Esophagus squamous epithelium (tissue), 5 donors: Measurements from ENCODE around the gene PHF19. TPM values are rescaled to one million over a fixed set of nuclear protein-coding genes. Genes with fewer than 3 reads are reported as not detected.

Experiments
- DNase-seq: peaks from one replicate; lab custom pipeline; 2025; lab: John Stamatoyannopoulos, UW
- H3K27ac ChIP-seq, 4 donors: fragments of 200-600 bp; sonication (generic); one replicate each; pipeline ENCODE4 v1.5.1; 2016 to 2019; ENCODE audit warnings: mild to moderate bottlenecking in 1 of 4
- H3K27me3 ChIP-seq, 4 donors: fragments of 200-600 bp; sonication (generic); 1 replicate in 3 of 4; 2 replicates in 1 of 4; pipeline versions ENCODE4 v1.5.1 to v1.6.0; 2017 to 2021; ENCODE audit warnings: antibody characterized with exemption in 1 of 4
- H3K36me3 ChIP-seq, 3 donors: fragments of 200-600 bp; sonication (generic); one replicate each; pipeline ENCODE4 v1.5.1; 2016 to 2019
- H3K4me1 ChIP-seq, 3 donors: fragments of 200-600 bp; sonication (generic); one replicate each; pipeline ENCODE4 v1.5.1; 2017 to 2019
- H3K4me3 ChIP-seq, 4 donors: fragments of 200-600 bp; sonication (generic); 1 replicate in 3 of 4; 2 replicates in 1 of 4; pipeline ENCODE4 v1.5.1; 2016 to 2019; ENCODE audit warnings: mild to moderate bottlenecking in 2 of 4, moderate library complexity in 1 of 4
- H3K9me3 ChIP-seq, 3 donors: fragments of 200-600 bp; sonication (generic); one replicate each; pipeline ENCODE4 v1.5.1; 2016 to 2019
- CTCF ChIP-seq, 6 experiments: fragments of 450-650 bp in 4 of 6; fragments of 200-600 bp in 2 of 6; sonication (generic) in 2 of 6; IDR thresholded peaks; one replicate each; pipeline ENCODE4 v1.5.1; 2016 to 2019; ENCODE audit warnings: antibody characterized with exemption in 6 of 6, mild to moderate bottlenecking in 4 of 6, moderate library complexity in 4 of 6
- POLR2A ChIP-seq, 4 donors: fragments of 450-650 bp; IDR thresholded peaks; one replicate each; pipeline ENCODE4 v1.6.1; 2017; ENCODE audit warnings: antibody characterized with exemption in 4 of 4, mild to moderate bottlenecking in 4 of 4, moderate library complexity in 3 of 4
- WGBS, 2 donors: methylation state at CpG; one replicate each; pipeline ENCODE4 v1.1.5; 2018; 5-methylcytosine and 5-hydroxymethylcytosine counted together
- intact Hi-C: fragments of 100-400 bp; cut with DNase I; formaldehyde crosslinking; loops from one replicate; pipeline ENCODE4 v1.15.0; 2022
- total RNA-seq, 4 donors: library from RNA; depleted of rRNA; stranded (reverse); fragments of >200 nt; gene quantifications; one replicate each; pipeline ENCODE4 v1.1.0, GENCODE V29; 2016
- donor health status: DM: yes; HTN: yes; CAD: no.

The PHF19 gene
- total RNA-seq, 4 donors from 2014 or later = 12.8 to 40.0 (median 30.9) TPM

DNA sequence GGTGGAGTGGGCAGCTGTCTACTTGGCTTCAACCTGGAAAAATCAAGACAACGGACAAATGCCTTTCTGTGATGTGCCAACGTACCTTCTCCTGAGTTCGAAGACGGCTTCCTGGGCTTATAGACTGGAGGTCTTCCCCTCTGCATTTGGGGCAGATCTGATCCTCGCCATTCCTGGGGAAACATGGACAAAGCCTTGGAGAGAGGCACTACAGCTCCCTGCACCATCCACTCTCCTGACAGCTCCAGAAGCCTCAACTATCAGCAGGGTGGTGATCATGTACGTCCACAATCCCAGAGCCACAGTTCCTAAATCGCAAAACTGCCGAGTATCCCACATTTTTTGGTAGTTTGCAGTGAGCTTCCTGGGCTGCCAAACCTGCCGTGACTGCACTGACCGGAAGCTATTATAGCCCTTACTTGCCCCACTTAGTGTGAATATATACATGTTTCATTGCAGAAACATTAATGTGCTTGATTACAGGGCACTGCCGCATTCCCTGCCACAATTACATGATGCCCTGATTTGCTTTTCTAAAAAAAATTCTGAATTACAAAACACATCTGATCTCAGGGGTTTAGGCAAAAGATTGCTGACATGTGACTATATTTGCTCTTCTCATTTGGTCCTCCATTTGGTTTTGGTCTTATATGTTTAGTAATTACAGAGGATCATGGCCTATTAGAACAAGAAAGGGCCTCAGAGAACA, 46.8 kb upstream of the PHF19 start:
- intact Hi-C loops = no loop called here
- Histone ChIP-seq H3K27ac (peak overlapping the region; percentile 25 to 97 (median 89)), H3K4me3 (peak overlapping the region in 1 of 4 donors; percentile 46), H3K27me3 (no peaks in the 10 kb centered on the region), H3K36me3 (no peaks in the 10 kb centered on the region), H3K4me1 (peaks cover 0 to 63% (median 37%) of the 10 kb centered on the region in 3 donors), H3K9me3 (no peaks in the 10 kb centered on the region)
- no peak for DNase-seq
- 78 to 85% methylated on average over 7 to 10 of the region's 11 CpGs for WGBS, 2 donors
- TF ChIP-seq POLR2A (IDR thresholded peaks at IDR 0.05) (no peak), CTCF (IDR thresholded peaks at IDR 0.05) (no peak)

DNA sequence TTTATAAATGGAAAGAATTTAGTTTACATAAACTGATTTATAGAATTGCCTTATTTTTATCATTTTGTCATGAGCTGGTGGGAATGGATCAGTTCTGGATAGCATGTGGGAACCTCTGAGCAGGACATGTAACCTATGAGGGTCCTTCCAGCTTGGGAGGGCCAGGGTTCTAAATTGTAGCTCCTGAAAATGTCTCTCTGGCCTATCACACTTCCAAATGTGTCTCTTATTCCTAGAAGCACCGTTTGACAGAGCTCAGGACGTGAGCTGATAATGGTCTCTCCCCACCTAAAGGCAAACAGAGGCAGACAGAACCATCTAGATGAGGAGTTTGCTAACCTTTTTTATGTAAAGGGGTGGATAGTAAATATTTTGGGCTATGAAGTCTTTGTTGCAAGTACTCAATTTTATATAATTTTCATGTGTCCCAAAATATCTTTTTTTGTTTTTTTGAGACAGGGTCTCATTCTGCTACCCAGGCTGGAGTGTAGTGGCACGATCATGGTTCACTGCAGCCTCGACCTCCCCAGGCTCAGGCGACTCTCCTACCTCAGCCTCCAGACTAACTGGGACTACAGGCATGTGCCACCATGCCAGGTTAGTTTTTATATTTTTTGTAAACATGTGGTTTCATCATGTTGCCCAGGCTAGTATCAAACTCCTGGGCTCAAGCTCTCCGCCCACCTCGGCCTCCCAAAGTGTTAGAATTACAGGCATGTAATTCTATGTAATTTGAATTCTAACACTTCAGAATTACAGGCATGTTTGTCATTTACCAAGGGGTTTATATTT, 45.6 kb upstream of the PHF19 start:
- no peaks in the 10 kb centered on the region for H3K36me3 ChIP-seq
- TF ChIP-seq CTCF (IDR thresholded peaks at IDR 0.05) = no peak
- no peak for TF ChIP-seq POLR2A (IDR thresholded peaks at IDR 0.05)
- WGBS, 2 donors = 57 to 59% methylated on average over 7 of the region's 7 CpGs
- H3K27me3 ChIP-seq = no peaks in the 10 kb centered on the region
- DNase-seq = no peak
- peak overlapping the region; percentile 25 to 97 (median 89) for H3K27ac ChIP-seq
- peaks cover 0 to 58% (median 34%) of the 10 kb centered on the region in 3 donors for H3K4me1 ChIP-seq
- intact Hi-C loops = no loop called here
- H3K4me3 ChIP-seq = no peak overlapping the region
- no peaks in the 10 kb centered on the region for H3K9me3 ChIP-seq

DNA sequence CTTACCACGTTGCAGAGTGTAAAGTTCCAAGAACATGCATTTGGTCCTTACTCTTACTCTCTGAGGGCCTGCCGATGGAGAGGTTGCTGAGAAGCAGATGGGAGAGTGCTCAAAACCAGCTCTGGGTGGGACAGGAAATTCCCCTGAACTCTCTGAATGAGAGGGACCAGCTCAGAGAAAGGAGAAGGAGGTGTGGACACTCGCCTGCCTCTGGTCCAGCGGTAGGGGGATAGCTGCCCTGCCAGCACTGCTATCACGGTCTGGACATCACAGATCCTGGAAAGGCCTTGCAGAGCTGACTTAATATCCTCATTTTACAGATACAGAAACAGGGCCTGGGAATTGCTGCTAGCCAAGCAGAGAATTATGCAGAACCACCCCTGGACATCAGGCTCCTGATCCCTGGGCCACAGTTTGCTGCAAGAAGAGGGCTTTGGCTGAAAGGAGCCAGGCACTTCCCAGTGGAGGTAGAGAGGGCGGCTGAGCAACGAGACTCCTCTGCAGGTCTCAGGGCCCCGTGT, 44.7 kb upstream of the PHF19 start:
- Histone ChIP-seq H3K9me3 (no peaks in the 10 kb centered on the region), H3K27me3 (no peaks in the 10 kb centered on the region), H3K36me3 (no peaks in the 10 kb centered on the region), H3K4me3 (peak overlapping the region in 1 of 4 donors; percentile 20), H3K27ac (peak overlapping the region; percentile 13 to 97 (median 89)), H3K4me1 (peaks cover 0 to 65% (median 36%) of the 10 kb centered on the region in 3 donors)
- intact Hi-C loops = no loop called here
- WGBS, 2 donors = 54 to 70% methylated on average over 7 to 8 of the region's 8 CpGs
- no peak for DNase-seq
- TF ChIP-seq CTCF (IDR thresholded peaks at IDR 0.05) (no peak), POLR2A (IDR thresholded peaks at IDR 0.05) (no peak)

GRCh38 chr9:120920806-120921178, 43.8 kb upstream of the PHF19 start:
- peak overlapping the region; percentile 71 to 97 (median 89) for H3K27ac ChIP-seq
- no peaks in the 10 kb centered on the region for H3K27me3 ChIP-seq
- TF ChIP-seq POLR2A (IDR thresholded peaks at IDR 0.05) = no peak
- no peak for TF ChIP-seq CTCF (IDR thresholded peaks at IDR 0.05)
- H3K9me3 ChIP-seq = no peaks in the 10 kb centered on the region
- DNase-seq = no peak
- WGBS, 2 donors = 80 to 100% methylated on average over 1 of the region's 3 CpGs
- H3K36me3 ChIP-seq = no peaks in the 10 kb centered on the region
- intact Hi-C loops = no loop called here
- no peak overlapping the region for H3K4me3 ChIP-seq
- peaks cover 0 to 73% (median 41%) of the 10 kb centered on the region in 3 donors for H3K4me1 ChIP-seq
